Kasumi-1 (cell line): ENCODE results near the gene KCNQ1OT1.

Experiments used
- DNase-seq, 2 experiments: peaks; one replicate each; lab custom pipeline; 2025; lab: John Stamatoyannopoulos, UW

KCNQ1OT1 gene

DNA sequence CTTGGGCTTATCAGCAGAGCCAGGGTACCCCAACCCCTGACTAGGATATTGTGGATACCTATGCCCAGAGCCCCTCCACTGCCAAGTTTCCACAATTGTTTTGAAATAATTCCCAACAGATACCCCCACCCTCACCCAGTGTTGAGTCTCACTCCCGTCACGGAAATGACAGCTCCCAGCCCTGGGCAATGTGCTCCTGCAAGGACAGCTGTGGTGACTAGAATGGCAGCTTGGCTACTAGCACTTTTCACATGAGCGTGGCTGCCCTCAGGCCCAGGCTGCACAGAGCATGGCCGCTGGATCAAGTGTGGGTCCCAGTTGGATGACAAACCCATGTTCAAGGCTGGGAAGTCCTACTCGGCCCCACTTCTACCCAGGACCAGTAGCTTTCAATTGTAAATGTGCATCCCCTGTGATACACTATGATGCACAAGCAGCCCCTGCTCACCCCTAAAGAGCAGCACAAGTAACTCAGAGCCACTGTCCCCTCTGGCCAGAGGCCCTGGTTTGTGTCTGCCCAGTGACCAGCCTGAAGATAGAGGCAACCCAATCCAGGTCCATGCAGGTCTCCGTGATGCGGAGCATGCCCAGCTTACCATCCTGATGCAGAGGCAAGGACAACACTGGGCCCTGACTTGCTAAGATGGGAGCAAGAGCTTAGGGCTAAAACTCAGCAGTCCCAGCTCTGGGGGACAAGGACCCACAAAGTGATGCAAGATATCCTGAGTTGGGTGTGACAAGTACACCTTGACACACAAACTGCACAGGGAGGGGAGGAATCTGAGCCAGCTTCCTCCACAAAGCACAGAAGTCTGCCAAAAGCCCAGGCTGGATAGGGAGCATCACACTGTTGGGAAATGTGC lies 13.2 kb downstream of the KCNQ1OT1 start:
- DNase-seq = no peak

DNA sequence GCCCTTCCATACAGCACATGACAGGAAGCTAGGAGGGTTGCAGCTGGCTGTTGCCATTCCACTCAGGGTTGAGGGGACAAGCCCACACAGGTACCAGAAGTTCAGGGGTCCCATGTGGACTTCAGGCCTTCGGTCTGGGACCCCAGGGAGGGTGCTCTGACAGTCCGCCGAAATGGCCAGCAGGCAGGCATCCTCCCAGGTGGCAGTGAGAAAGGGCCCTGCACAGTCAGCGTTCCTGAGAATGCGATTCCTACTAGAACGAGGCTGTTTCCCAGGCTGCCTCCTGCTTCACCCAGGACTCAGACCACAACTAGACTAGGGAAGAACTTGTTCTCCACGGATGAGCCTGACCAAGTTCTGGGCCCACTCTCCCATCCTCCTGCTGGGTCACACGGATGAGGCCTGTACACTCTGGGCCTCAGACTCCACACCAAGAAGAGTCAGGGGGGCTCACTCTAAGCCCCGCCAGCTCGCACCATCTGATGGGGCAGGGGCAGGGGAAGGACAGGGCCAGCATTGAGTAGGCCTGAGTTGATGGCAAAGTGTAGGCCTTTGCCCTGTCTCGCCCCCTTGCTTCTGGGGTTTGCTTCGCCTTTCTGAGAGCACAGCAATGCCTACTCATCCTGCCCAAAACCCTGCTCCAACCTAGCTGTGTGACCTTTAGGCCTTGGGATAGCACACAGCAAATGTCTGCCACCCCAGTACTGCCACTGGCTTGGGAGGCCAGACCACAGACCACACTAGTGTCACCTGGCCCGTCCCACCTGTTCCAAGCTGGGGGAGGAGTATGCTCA lies 14.0 kb downstream of the KCNQ1OT1 start:
- DNase-seq = no peak

DNA sequence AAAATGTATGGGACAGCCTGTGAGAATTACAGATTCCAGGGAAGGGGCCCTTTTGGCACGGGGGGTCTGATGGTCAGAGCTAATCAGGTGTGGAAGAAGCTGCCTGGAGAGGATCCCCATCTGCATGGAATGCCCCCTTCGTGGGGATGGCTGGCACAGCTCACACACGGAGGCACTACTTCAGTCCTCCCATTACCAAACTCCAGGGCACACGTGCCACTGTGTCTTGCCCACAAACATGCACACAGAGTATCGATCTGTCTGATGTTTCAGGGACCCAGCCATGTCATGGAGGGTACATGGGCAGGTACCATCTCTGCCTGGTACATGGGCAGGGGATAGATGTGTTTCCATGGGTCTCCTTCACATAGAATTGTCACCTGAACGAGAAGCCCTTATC lies 14.7 kb downstream of the KCNQ1OT1 start:
- no peak for DNase-seq

DNA sequence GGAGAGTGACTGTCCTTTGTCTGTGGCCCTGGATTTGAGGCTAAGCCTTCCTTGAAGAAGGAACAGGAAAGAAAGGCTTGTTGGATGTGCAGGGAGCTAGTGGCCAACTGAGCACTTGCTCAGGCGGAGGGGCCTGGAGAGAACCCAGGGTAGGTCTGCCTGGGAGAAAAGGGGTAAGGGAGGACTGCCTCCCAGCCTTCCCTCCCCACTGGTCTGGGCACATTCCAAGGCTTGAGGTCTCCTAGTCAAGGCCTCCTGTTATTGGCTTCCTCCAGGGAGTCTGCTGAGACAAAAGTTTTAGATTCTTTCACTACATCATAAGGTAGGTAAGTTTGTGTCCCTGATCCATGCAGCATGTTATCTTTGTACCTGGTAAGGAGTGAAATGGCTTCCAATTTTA lies 15.2 kb downstream of the KCNQ1OT1 start:
- no peak for DNase-seq

DNA sequence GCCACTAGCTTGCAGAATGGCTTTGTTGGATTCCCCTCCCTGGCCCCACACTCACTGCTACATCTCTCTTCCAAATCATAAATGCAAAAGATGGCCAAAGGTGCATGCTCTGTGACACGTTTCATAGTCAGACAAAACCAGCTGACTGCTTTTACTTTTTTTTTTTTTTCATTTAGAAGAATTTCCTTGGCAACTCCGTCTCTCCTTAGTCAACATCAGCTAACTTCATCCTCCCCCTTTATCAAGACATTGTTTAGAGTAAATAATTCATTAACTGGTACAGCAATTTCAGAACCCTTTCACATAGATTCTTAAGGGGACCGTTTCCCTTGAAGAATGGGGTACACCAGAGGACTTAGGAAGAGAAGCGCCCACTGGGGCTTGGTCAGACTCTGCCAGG lies 16.0 kb downstream of the KCNQ1OT1 start:
- no peak for DNase-seq

DNA sequence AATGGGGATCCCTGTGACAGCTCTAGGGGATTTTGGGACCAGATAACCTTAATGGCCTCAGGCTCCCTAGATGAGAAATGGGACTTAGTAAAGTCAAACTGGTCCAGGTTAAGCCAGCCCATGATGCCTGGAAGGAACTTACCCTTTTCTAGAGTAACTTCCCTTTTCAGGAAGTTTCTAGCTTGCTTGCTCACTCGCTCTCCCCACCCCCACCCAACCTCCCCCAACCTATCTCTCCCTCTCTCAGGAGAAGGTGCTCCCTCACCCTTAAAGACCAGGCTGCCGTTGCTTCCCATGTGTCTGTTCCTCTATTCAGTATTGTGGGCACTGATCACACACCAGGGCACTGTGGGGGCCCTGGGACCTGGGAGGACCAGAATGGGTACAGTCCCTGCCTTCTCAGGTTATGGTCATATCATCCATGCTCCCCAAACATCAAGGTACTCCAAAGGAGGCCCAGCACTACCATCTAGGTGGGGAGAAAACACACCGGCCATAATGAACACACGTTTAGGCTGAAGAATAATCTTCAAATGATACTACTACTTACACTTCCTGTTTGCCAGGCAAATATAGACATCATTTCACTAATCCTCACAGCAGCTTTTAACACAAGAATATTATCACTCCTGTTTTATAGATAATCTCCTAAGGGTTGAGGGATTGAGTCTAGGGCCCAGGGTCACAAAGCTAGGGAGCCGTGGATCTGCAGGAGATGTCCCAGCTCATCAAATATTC lies 18.2 kb downstream of the KCNQ1OT1 start:
- peak; percentile 24 to 30 for DNase-seq

DNA sequence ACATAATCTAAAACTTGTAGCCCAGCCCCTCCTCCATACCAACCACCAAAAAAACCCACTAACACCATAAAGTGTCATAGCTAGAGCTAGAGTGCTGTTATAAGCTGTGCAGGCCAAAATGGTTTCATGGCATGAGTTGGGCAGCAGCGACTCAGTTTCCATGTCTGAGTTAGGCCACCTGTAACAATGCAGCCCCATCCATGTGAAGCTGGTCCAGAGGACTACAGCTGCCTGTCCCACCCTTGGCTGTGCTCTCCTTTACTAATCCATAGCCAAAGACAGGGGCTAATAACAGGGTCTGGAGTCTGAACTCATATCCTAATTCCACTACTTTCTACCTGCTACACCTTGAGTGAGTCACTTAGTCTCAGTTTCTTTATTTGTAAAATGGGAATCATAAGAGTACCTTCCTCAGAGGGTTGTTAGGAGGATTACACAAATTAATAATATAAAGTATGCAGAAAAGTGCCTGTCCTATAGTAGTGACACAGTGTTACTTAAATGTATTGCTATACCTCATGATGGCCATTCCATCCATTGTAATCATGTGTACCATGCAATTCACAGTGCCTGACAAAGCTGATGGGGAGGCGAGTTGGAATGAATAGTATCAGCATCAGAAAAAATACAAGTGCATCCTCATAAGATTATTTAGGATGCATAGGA lies 20.6 kb downstream of the KCNQ1OT1 start:
- no peak for DNase-seq

DNA sequence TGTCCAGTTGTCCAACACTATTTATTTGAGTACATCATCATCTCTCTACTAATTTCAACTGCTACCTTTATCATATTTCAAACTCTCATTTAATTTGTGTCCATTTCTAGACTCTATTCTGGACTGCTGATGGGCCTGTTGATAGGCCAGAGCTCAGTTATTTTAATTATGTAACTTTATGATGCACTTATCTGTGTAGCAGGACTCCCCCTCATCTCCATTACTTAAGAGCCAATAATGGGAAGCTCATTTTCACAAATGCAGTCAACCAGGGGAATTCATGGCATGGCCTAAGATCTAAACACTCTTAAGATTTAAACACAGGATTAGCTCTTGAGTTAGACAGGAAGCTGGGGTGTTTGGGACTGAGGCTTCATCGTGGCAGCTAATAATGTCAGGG lies 21.4 kb downstream of the KCNQ1OT1 start:
- no peak for DNase-seq

DNA sequence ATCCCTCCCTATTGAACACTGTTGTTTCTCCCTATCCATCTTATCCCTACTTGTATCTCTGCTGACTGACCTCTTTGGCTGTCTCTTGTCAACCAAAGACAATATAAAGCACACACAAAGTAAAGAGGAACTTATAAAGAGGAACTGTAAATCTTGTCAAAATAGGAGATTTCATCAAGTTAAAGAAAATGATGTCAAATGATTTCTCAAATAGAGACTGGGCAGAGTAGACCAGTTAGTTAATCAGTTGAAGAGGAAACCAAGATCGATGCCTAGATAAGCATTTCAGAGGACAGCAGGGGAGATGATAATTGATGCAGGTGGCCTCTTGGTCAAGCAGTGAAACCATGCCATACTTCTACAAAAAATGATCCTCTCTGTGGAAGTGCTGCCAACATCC lies 22.7 kb downstream of the KCNQ1OT1 start:
- peak; percentile 66 to 76 for DNase-seq

DNA sequence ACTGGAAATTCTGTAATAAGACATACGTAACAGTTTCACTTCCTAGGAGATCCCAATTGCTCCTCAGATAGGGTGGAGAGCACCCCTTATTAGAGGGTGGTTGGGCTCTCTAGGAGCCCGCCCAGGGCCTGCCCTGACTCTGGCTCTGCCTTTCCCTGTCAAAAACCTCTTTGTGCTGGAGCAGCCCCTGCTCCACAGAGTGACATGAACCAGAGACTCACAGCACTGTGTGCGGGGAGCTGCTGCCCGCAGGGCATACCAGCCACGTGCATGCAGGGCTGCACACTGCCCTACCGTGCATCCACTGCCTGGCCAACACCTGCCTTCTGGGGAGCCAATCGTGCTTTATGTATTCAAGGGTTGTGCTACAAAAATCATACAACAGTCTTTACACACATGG lies 24.3 kb downstream of the KCNQ1OT1 start:
- DNase-seq = no peak

DNA sequence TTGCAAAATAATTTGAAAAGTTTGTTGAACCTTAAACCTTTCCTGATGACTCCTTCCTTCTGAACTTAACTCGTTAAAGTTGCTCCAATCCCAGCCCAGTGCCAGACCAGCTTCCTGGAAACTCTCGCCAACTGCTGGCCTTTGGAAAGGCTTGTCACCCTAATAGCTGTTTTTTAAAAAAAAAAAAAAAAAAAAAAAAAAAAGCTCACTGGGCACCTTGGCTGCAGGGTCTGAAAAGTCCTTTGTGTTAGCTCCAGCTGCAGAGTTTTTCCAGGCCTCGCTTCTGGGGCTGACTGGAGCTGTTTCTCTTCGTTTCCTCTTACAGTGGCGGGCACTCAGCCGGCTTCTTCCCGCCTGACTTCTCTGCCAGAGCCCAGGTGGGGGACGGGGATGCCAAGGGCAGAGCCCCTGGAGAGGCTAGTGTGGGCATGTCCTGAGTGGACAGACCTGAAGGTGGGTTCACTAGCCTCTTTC lies 25.1 kb downstream of the KCNQ1OT1 start:
- no peak for DNase-seq

DNA sequence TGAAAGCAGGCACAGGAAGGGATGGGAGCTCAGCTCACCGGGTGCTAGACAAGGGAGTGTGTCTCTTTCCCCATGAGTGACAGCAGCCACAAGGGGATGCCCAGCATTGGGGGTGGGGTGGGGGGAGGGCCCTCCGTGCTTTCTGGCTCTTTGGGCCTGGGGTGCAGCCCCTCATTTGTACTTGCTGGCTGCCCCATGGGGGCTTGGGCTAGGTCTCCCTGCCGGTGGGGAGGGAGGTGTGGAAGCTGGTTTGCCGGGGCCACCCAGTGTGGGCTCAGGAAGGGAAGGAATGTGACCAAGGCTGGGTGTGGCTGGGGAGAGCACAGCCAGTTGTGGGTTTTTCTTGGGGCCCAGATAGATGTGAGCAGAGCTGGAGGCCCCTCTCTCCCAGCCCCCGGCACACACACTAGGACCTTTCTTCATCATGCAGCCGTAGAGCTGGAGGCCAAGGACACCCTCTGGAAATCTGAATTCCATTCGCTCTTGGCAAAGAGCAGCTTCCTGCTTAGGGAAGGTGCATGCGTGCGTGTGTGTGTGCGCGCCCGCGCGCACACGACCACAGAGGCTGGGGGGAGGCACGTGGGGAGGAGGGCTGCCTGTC lies 25.8 kb downstream of the KCNQ1OT1 start:
- no peak for DNase-seq

DNA sequence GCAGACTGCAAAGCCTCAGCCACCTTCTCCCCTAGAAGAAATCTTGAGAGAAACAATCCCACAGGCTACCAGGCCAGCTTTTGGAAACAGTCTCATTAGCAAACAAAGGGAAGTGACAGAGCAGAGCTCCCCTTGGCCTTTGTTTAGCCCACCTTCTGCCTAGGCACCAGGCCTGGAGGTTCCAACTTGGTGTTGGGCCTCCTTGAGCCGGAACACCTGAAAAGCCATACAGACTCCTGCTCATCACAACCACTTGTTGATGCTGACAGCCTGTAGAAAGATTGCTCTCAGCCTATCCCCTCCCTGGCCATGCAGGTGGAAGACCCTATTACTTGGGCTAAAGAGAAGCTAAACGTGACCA lies 26.6 kb downstream of the KCNQ1OT1 start:
- DNase-seq = no peak

DNA sequence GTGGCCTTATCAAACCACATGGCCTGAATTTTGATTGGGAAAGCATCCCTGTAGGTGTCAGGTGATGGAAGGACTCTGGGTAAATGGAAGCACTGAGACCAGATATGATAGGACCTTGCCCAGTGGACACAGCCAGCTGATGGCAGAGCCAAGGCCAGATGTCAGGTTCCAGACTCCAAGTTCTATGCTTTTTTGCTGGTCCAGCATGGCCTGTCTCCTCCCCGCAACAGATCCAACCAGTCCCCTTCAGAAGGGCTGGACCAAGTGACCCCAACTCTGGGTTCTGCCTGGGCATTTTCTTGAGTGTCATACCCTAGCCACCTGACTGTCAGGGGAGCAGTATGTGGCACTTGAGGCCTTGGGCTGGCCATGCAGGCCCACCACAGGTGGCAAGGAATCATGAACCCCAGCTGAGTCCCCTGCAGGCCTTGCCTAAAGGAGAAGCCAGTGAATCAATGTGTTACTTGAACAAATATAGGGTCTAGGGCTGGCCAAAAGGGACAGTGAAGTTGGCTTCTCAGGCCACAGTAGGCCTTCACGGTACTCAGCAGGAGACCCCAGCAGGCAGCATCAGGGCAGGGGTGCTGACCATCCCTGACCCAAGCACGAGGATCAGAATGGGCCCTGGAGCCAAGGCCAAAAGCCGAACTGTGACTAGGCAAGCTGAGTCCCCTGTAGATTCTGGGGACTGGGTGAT lies 27.1 kb downstream of the KCNQ1OT1 start:
- DNase-seq = no peak

DNA sequence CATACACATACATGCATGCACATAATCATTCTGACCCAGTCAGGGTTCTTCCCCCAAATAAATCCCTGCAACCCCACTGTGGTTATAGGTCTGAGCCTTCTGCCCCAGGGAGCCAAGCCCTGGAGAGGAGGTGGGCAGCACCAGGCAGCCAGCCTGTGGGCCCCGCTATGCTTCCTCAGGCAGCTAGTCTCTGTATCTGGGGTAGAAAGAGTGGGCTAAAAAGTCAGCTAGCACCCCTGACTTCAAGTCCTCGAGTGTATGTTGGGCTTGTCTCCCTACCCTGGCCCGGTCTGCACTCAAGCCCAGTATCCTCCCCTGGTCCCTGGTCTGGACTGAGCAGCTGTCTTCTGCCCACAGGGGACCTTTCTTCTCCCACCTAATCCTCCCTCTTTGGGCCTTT lies 28.0 kb downstream of the KCNQ1OT1 start:
- DNase-seq = no peak

DNA sequence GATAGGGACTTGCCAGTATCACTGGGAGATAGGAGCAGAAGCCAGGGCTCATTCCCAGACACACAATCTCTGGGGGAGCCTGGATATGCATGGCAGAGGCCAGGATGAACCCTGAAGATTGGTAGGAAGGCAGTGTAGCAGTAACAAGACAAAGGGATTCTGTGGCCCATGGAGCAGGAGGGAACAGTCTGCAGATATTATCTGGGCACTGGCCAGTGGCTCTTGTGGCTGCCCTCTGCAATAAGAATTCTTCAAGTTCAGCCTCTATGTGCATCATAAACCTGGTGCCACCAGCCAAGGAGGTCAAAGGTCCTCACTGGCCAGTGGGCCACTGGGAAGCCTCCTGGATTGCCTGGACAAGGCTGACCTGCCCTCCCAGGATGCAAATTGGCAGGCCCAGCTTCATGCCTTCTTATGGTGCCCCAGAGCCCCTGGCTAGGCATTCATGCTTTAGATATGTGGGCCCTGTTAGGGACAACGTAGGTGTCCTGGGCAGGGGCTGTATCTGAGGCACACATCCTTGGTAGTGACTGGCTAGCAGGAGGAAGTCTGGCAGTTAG lies 29.2 kb downstream of the KCNQ1OT1 start:
- DNase-seq = no peak

DNA sequence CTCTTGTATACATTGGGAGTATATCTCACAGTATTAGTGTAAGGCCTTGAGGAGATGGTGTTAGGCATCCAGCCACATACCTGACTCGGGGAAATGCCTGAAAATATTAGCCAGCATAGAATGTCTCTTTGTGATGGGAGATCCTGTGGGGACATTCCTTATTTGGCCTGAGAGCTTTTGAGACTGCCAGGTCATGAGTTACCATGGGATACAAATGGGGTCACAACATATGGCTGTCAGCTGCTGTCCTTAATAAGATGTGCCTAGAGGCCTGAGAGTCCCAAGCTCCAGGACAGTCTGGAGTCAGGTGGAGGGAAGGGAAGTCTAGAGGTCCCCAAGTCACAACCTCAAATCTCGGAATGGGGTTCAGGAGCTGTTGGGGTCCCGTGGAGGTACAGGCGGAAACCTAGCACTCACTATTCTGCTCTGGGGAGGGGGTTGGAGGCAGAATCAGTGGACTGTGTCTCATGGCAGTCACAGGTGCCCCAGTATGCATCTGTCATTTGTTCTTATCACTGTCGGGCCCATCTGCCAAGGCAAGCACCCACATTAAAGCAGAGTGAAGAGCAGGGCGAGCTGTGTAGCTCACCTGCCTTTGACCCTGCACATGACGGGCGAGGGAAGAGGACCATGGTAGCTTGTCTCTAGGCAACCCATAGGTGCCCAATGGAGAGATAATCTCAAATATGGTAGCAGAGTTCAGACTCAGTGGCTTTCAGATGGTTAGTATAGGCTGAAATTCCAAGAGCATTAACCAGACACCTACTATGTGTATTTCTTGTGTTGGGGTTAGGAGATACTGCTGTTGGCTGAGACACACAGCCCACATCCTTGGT lies 29.9 kb downstream of the KCNQ1OT1 start:
- DNase-seq = no peak

DNA sequence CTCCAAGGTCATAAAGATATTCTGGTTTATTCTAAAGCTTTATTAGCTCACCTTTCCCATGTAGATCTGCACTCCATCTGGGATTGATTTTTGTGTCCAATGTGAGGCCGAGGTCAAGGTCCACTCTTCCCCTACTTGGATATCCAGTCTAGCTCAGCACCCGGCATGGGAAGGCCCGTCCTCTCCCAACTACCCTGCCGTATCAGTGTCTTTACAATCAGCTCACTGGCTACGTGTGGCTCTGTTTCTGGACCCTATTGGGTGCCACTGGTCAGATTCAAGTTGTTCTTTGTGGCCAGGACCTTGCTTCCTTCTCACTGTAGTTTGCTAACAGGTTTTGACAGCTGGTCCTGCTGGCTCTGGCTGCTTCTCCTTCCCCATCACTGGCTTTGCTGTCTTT lies 30.9 kb downstream of the KCNQ1OT1 start:
- DNase-seq = no peak

DNA sequence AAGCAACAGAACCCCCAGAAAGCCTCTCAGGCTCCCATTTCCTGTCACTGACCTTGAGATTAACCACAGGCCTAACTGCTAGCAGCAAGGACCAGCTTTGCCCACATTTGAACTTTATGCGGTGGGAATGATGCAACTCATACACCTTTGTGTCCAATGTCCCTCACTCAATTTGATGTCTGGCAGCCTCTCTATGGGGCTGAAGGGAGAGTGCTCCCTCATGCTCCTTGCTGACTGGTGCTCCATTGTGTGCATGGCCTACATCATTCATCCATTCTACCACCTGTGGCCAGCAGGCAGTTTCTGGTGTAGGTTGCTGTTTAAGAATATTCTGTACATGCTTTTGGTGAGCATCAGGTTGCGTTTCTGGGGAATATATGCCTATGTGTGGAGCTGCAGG lies 31.9 kb downstream of the KCNQ1OT1 start:
- DNase-seq = no peak
